ENCODE measurements around the gene CTNNA1. TPM values are rescaled to one million over a fixed set of nuclear protein-coding genes. Genes with fewer than 3 reads are reported as not detected.

CTNNA1 gene
- total and polyA plus RNA-seq, 9 of the 15 experiments (the other 6 are each of a cell fraction or from before 2014, with no cell fraction given) = 29.6 to 117 (median 89.1) TPM

DNA sequence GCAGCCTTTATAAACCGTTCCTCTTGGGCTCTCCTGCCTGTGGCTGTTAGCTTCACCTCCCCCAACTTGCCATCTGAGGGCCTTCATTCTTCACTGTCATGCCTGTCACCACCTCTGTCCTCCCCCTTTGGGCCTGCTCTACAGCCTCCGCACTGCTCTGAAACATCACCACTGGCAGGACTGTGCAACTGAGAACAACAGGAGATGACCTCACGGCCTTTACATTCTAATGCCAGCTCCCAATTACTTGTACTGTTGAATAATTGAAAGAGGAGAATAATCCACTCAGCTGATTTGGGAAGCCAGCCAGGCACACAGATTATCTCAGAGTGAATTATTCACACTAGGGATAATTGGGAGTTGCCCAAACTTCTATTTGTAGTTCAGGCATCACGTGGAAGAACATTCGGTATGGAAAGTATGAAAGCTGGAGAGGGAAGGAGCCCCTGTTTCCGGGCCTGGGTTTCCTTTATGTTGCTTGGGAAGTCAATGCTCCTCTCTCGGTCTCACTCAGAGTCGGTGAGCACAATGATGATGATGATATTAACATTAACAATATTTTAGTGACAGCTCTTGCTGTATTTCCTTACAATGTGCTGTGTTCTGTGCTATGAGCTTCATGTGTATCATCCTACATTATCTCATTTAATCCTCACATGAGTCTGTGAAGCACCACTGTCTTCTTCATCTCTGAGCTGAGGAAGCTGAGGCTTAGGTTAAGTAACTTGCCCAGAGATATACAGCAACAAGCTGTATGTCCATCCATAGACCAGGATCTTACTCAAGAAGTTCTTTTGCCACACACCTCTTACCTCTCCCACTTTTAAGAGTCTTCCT lies 221.2 kb downstream of the CTNNA1 start (continued):
- TF ChIP-seq, protein P1, sequence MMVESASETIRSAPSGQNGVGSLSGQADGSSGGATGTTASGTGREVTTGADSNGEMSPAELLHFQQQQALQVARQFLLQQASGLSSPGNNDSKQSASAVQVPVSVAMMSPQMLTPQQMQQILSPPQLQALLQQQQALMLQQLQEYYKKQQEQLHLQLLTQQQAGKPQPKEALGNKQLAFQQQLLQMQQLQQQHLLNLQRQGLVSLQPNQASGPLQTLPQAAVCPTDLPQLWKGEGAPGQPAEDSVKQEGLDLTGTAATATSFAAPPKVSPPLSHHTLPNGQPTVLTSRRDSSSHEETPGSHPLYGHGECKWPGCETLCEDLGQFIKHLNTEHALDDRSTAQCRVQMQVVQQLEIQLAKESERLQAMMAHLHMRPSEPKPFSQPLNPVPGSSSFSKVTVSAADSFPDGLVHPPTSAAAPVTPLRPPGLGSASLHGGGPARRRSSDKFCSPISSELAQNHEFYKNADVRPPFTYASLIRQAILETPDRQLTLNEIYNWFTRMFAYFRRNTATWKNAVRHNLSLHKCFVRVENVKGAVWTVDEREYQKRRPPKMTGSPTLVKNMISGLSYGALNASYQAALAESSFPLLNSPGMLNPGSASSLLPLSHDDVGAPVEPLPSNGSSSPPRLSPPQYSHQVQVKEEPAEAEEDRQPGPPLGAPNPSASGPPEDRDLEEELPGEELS (CRISPR knock-in tag; IDR thresholded peaks at IDR 0.05; ENCODE audit: borderline replicate concordance) = no peak
- TF ChIP-seq ZNF436 (CRISPR knock-in tag; IDR thresholded peaks at IDR 0.05) (no peak), ZNF263 (CRISPR knock-in tag; IDR thresholded peaks at IDR 0.05; ENCODE audit: borderline replicate concordance) (no peak), ZNF644 (tag; IDR thresholded peaks at IDR 0.05; ENCODE audit: low read depth) (peak; percentile 69; the same call in 1 of the 2 replicates), ZKSCAN1 (IDR thresholded peaks at IDR 0.05; ENCODE audit: low read depth, low read length) (no peak), E2F8 (IDR thresholded peaks at IDR 0.05; ENCODE audit: low read depth, partially characterized antibody) (no peak), REST (IDR thresholded peaks at IDR 0.05; ENCODE audit: borderline replicate concordance) (no peak), REST (CRISPR knock-in tag; IDR thresholded peaks at IDR 0.05; ENCODE audit: low read depth) (no peak; the same call in 1 of the 2 replicates)
- TF ChIP-seq, protein P2, sequence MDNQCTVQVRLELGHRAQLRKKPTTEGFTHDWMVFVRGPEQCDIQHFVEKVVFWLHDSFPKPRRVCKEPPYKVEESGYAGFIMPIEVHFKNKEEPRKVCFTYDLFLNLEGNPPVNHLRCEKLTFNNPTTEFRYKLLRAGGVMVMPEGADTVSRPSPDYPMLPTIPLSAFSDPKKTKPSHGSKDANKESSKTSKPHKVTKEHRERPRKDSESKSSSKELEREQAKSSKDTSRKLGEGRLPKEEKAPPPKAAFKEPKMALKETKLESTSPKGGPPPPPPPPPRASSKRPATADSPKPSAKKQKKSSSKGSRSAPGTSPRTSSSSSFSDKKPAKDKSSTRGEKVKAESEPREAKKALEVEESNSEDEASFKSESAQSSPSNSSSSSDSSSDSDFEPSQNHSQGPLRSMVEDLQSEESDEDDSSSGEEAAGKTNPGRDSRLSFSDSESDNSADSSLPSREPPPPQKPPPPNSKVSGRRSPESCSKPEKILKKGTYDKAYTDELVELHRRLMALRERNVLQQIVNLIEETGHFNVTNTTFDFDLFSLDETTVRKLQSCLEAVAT (IDR thresholded peaks at IDR 0.05) = no peak

Measured in K562 (cell line).